Measurements from ENCODE around the gene ULK3.
"Not testable (repeated sequence)": the region's sequence is repeated elsewhere in the genome, so short reads cannot be mapped to it uniquely, and the experiment has no call there.

The ULK3 gene
- total RNA-seq = 53.3 to 92.7 reads per million in 2 donors

GRCh38 chr15:74842581-74843444 is at the start of gene ULK3:
TSS of gene ULK3 (minus strand) at chr15:74843156. CDS start at chr15:74843105, 51 bp downstream.
- DNase-seq = peak; percentile 86 to 93 (median 90)

- DNase-seq = peak in 1 of 5 experiments; percentile 30
Measured at GRCh38 chr15:74892313-74892712, 49.4 kb upstream of the ULK3 start.

- DNase-seq = no peak
Measured at GRCh38 chr15:74891469-74891868, 48.5 kb upstream of the ULK3 start.

GRCh38 chr15:74890665-74890960 is 47.7 kb upstream of the ULK3 start:
- no peak for DNase-seq

- peak; percentile 70 to 87 (median 81) for DNase-seq
Measured at GRCh38 chr15:74889883-74890664, 47.1 kb upstream of the ULK3 start, which contains the start of gene MPI. TSS of gene MPI (plus strand) at chr15:74890042. CDS start at chr15:74890074, 32 bp downstream.

GRCh38 chr15:74889390-74889882 is 46.5 kb upstream of the ULK3 start:
- no peak for DNase-seq

GRCh38 chr15:74888716-74889115 is 45.8 kb upstream of the ULK3 start:
- DNase-seq = no peak

GRCh38 chr15:74887537-74888193 is 44.7 kb upstream of the ULK3 start:
- DNase-seq = not testable (repeated sequence)

- no peak for DNase-seq
Measured at GRCh38 chr15:74885461-74885860, 42.5 kb upstream of the ULK3 start.

GRCh38 chr15:74884428-74885223 is 41.7 kb upstream of the ULK3 start:
- DNase-seq = no peak

GRCh38 chr15:74882528-74882927 is 39.6 kb upstream of the ULK3 start:
- no peak for DNase-seq

GRCh38 chr15:74878273-74878672 is 35.3 kb upstream of the ULK3 start:
- DNase-seq = no peak

- peak in 1 of 5 experiments; percentile 33 for DNase-seq
Measured at GRCh38 chr15:74873756-74874424, 30.9 kb upstream of the ULK3 start.

GRCh38 chr15:74873036-74873755 is 30.2 kb upstream of the ULK3 start, which contains the start of gene SCAMP2:
TSS of gene SCAMP2 (minus strand) at chr15:74873365. CDS start at chr15:74873255, 110 bp downstream.
- peak; percentile 80 to 97 (median 86) for DNase-seq

- no peak for DNase-seq
Measured at GRCh38 chr15:74872702-74873035, 29.7 kb upstream of the ULK3 start.

- DNase-seq = no peak
Measured at GRCh38 chr15:74870436-74871215, 27.7 kb upstream of the ULK3 start.

- DNase-seq = peak in 2 of 5 experiments; percentile 37 to 94
Measured at GRCh38 chr15:74869726-74870407, 26.9 kb upstream of the ULK3 start.

GRCh38 chr15:74869372-74869725 is 26.4 kb upstream of the ULK3 start:
- no peak for DNase-seq

- DNase-seq = peak in 1 of 5 experiments; percentile 83
Measured at GRCh38 chr15:74868059-74868458, 25.1 kb upstream of the ULK3 start.
